Mucosa of gallbladder (tissue), 1 donor: ENCODE results near the gene SP5. TPM values are rescaled to one million over a fixed set of nuclear protein-coding genes. Genes with fewer than 3 reads are reported as not detected.
"Not testable (repeated sequence)": the region's sequence is repeated elsewhere in the genome, so short reads cannot be mapped to it uniquely, and the experiment has no call there.

ENCODE experiments used
- DNase-seq: peaks from one replicate; pipeline ENCODE4 v3.0.0-alpha.2; 2020; ENCODE audit warnings: low spot score
- total RNA-seq: library from RNA; stranded (reverse); gene quantifications from one replicate; pipeline ENCODE4 v1.2.1, GENCODE V29; 2021
- donor health status: DM: no; HTN: no; CAD: no.

The SP5 gene
- total RNA-seq, 1 donor from 2014 or later = 1.8 TPM

GRCh38 chr2:170711196-170711773 is 3.9 kb upstream of the SP5 start:
- no peak for DNase-seq

GRCh38 chr2:170711774-170712652 is 3.1 kb upstream of the SP5 start:
- DNase-seq = no peak

- DNase-seq = no peak
These were observed 2.2 kb upstream of the SP5 start for GRCh38 chr2:170712653-170713542.

- no peak for DNase-seq
These were observed 1.4 kb upstream of the SP5 start for GRCh38 chr2:170713543-170714380.

- DNase-seq = peak; percentile 36
These were observed 616 bp upstream of the SP5 start for GRCh38 chr2:170714381-170715061.

GRCh38 chr2:170715932-170716777 is 1.0 kb downstream of the SP5 start:
- DNase-seq = no peak

- DNase-seq = peak; percentile 42
These were observed 1.9 kb downstream of the SP5 start for GRCh38 chr2:170716851-170717598.

- DNase-seq = no peak
These were observed 2.4 kb downstream of the SP5 start for GRCh38 chr2:170717599-170717963.

- no peak for DNase-seq
These were observed 3.0 kb downstream of the SP5 start for GRCh38 chr2:170717991-170718589.

GRCh38 chr2:170719810-170720209 is 4.7 kb downstream of the SP5 start:
- DNase-seq = no peak

GRCh38 chr2:170721678-170722077 is 6.5 kb downstream of the SP5 start:
- DNase-seq = no peak

- DNase-seq = no peak
These were observed 7.2 kb downstream of the SP5 start for GRCh38 chr2:170722301-170722700.

- no peak for DNase-seq
These were observed 8.4 kb downstream of the SP5 start for GRCh38 chr2:170723446-170723958.

GRCh38 chr2:170733798-170734600 is 18.9 kb downstream of the SP5 start:
- no peak for DNase-seq

- DNase-seq = not testable (repeated sequence)
These were observed 19.5 kb downstream of the SP5 start for GRCh38 chr2:170734601-170735000.

- DNase-seq = no peak
These were observed 21.5 kb downstream of the SP5 start for GRCh38 chr2:170736628-170737027.

GRCh38 chr2:170737406-170737805 is 22.3 kb downstream of the SP5 start:
- DNase-seq = no peak

GRCh38 chr2:170737821-170738220 is 22.7 kb downstream of the SP5 start:
- no peak for DNase-seq
